BJ (cell line): Measurements from ENCODE around the gene XDH. TPM values are rescaled to one million over a fixed set of nuclear protein-coding genes. Genes with fewer than 3 reads are reported as not detected.

ENCODE experiments used
- CTCF ChIA-PET: fragments of 350-600 bp; formaldehyde crosslinking; extraction: SDS; loops from one replicate; lab custom pipeline; 2021; ENCODE audit warnings: antibody characterized with exemption, inconsistent platforms; lab: Yijun Ruan, JAX
- POLR2A ChIA-PET: fragments of 300-600 bp; sonication (Branson Sonifier 250); formaldehyde crosslinking; extraction: SDS; loops from one replicate; lab custom pipeline; 2021; ENCODE audit warnings: antibody characterized with exemption; lab: Charles Lee
- DNase-seq: peaks from one replicate; pipeline ENCODE4 v3.0.0-alpha.2; 2011; ENCODE audit warnings: low read depth
- H3K27me3 ChIP-seq: 2 replicates; pipeline ENCODE4 v1.6.0; 2011; ENCODE audit warnings: low read length; ENCODE audit not compliant: control insufficient read depth, insufficient read depth
- H3K36me3 ChIP-seq: 2 replicates; pipeline ENCODE4 v1.5.1; 2011; ENCODE audit warnings: low read length; ENCODE audit not compliant: control insufficient read depth, insufficient read depth
- H3K4me3 ChIP-seq: 2 replicates; pipeline ENCODE4 v1.5.1; 2011; ENCODE audit warnings: low read depth, mild to moderate bottlenecking, control low read depth, low read length
- polyA plus RNA-seq: library from polyadenylated mRNA; depleted of rRNA; stranded (reverse); fragments of >200 nt; gene quantifications from 2 replicates; pipeline ENCODE4 v1.2.3, GENCODE V29; 2011
- TF ChIP-seq, protein P1 (sequence below): IDR thresholded peaks from 2 replicates; pipeline ENCODE4 v1.5.1; 2011; ENCODE audit warnings: low read depth, mild to moderate bottlenecking, control low read depth, inconsistent platforms, low read length, moderate library complexity; ENCODE audit not compliant: insufficient read depth

XDH gene
- polyA plus RNA-seq, 1 experiment: 0.69 TPM

GRCh38 chr2:31347319-31347718, 67.2 kb downstream of the XDH start:
- ChIA-PET POLR2A (interaction anchor here (0.7 kb wide), 1 partner anchor 11 kb away, joined by 3 read pairs; no protein-coding TSS in a partner anchor), CTCF (interaction anchor here (0.7 to 1.7 kb wide), 2 partner anchors 13 to 36 kb away, joined by 3 to 10 read pairs; no protein-coding TSS in a partner anchor)
- H3K27me3 ChIP-seq: no peaks in the 10 kb centered on the region
- no peak overlapping the region for H3K4me3 ChIP-seq
- DNase-seq: no peak
- H3K36me3 ChIP-seq: no peaks in the 10 kb centered on the region
- TF ChIP-seq, protein P1, sequence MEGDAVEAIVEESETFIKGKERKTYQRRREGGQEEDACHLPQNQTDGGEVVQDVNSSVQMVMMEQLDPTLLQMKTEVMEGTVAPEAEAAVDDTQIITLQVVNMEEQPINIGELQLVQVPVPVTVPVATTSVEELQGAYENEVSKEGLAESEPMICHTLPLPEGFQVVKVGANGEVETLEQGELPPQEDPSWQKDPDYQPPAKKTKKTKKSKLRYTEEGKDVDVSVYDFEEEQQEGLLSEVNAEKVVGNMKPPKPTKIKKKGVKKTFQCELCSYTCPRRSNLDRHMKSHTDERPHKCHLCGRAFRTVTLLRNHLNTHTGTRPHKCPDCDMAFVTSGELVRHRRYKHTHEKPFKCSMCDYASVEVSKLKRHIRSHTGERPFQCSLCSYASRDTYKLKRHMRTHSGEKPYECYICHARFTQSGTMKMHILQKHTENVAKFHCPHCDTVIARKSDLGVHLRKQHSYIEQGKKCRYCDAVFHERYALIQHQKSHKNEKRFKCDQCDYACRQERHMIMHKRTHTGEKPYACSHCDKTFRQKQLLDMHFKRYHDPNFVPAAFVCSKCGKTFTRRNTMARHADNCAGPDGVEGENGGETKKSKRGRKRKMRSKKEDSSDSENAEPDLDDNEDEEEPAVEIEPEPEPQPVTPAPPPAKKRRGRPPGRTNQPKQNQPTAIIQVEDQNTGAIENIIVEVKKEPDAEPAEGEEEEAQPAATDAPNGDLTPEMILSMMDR: no peak

GRCh38 chr2:31344447-31344846, 70.1 kb downstream of the XDH start:
- POLR2A ChIA-PET: no interaction called here
- TF ChIP-seq, protein P1: no peak
- Histone ChIP-seq H3K36me3 (no peaks in the 10 kb centered on the region), H3K27me3 (no peaks in the 10 kb centered on the region), H3K4me3 (no peak overlapping the region)
- CTCF ChIA-PET: interaction anchor here (0.7 to 1.5 kb wide), 2 partner anchors 11 to 131 kb away, joined by 3 to 6 read pairs; no protein-coding TSS in a partner anchor
- no peak for DNase-seq

DNA sequence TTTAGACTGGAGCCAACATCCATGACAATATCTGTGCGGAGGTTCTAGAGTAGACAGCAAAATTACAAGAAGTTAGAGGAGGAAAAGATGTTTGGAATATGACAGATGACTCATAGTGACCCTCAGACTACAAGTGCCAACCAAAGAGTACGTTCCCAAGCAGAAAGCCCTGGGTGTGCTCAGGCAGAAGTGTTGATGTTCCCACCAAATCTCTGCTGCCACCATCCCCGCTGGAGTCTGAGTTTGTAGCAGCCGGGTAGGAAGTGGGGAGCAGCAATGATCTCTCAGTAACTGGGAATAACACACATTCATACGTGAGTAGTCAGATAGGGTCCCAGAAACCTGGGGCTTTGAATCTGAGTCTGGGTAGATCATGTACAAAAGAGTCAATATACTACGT, 73.2 kb downstream of the XDH start:
- Histone ChIP-seq H3K27me3 (no peaks in the 10 kb centered on the region), H3K36me3 (no peaks in the 10 kb centered on the region), H3K4me3 (no peak overlapping the region)
- TF ChIP-seq, protein P1: no peak
- no peak for DNase-seq
- ChIA-PET CTCF (interaction anchor here (1.0 kb wide), 1 partner anchor 61 kb away, joined by 3 read pairs; no protein-coding TSS in a partner anchor), POLR2A (no interaction called here)

DNA sequence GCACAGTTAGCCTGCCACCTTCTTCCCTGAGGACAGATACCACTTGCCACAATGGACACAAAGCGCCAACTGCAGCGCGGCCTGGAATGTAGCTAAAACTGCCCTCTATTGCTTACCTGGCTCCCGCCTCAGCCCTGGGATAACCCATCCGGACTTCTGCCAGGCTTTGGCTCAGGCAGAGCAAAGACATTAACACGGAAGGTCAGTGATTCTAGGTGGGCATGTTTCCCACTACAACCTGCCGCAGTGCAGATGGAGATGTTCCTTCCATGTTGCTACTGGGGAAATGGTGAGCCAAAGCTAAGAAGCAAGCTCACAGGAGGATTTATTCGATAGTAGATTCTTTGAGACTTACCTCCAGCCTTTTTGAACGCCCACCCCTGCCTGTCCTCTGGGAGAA, 74.8 kb downstream of the XDH start:
- DNase-seq: no peak
- ChIA-PET CTCF (no interaction called here), POLR2A (no interaction called here)
- H3K36me3 ChIP-seq: no peaks in the 10 kb centered on the region
- no peak overlapping the region for H3K4me3 ChIP-seq
- TF ChIP-seq, protein P1: no peak
- no peaks in the 10 kb centered on the region for H3K27me3 ChIP-seq

GRCh38 chr2:31337860-31338259, 76.7 kb downstream of the XDH start:
- no peaks in the 10 kb centered on the region for H3K27me3 ChIP-seq
- POLR2A ChIA-PET: no interaction called here
- TF ChIP-seq, protein P1: no peak
- CTCF ChIA-PET: interaction anchor here (0.7 to 1.9 kb wide), 4 partner anchors 48 to 168 kb away, joined by 3 to 4 read pairs (median 4); no protein-coding TSS in a partner anchor
- H3K36me3 ChIP-seq: no peaks in the 10 kb centered on the region
- H3K4me3 ChIP-seq: no peak overlapping the region
- peak; percentile 60 for DNase-seq
